Effector memory CD4-positive, alpha-beta T cell (primary cell): Measurements from ENCODE around the gene MEGF6.

Experiments
- DNase-seq, 3 donors: peaks; one replicate each; pipeline ENCODE4 v3.0.0-alpha.2; 2020
- H3K27ac ChIP-seq: 2 replicates; pipeline ENCODE4 v1.7.0; 2013; ENCODE audit warnings: mild to moderate bottlenecking, low read length, moderate library complexity; ENCODE audit not compliant: insufficient read depth, poor library complexity, severe bottlenecking
- H3K27me3 ChIP-seq: replicated peaks from 2 replicates; pipeline ENCODE4 v1.7.0; 2013; ENCODE audit warnings: mild to moderate bottlenecking, low read length; ENCODE audit not compliant: insufficient read depth, control insufficient read depth, poor library complexity, severe bottlenecking
- H3K36me3 ChIP-seq: 2 replicates; pipeline ENCODE4 v1.7.0; 2013; ENCODE audit warnings: mild to moderate bottlenecking, low read length, moderate library complexity; ENCODE audit not compliant: control insufficient read depth, insufficient read depth
- H3K4me1 ChIP-seq: 2 replicates; pipeline ENCODE4 v1.7.0; 2013; ENCODE audit warnings: low read length, mild to moderate bottlenecking; ENCODE audit not compliant: control insufficient read depth, insufficient read depth, poor library complexity, severe bottlenecking
- H3K4me3 ChIP-seq: 2 replicates; pipeline ENCODE4 v1.7.0; 2013; ENCODE audit warnings: low read length, low read depth, mild to moderate bottlenecking; ENCODE audit not compliant: insufficient read depth, poor library complexity, severe bottlenecking
- H3K9me3 ChIP-seq: 2 replicates; pipeline ENCODE4 v1.7.0; 2013; ENCODE audit warnings: mild to moderate bottlenecking, low read length, moderate library complexity; ENCODE audit not compliant: control insufficient read depth
- total RNA-seq, 3 donors: gene quantifications; one replicate each; lab custom pipeline; 2026; lab: John Stamatoyannopoulos, UW

Gene MEGF6
- total RNA-seq: 155 to 190 (median 183) reads per million in 3 donors

GRCh38 chr1:3611170-3612019, at the start of gene MEGF6:
Gene MEGF6 (minus strand): TSS chr1:3611508. CDS start chr1:3611268, 240 bp downstream.
- peak; percentile 49 to 56 (median 54) for DNase-seq

DNA sequence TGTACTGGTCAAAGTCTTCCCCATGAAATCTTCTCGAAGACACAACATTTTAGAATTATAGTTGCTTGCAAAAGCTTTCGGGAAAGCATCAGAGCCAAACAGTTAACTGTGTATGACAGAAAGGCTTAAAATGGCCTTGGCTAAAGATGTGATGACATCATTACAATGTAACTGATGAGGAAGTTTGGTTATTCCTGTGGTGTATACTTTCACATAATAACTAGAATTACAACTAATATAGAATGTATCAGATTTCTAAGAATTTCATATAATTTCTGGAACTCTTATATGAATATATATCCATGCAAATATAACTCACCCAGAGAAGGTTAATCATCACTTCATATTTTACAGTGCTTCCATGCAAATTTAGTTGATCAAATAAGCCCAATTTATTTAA, 49.4 kb upstream of the MEGF6 start:
- no peaks in the 10 kb centered on the region for H3K4me1 ChIP-seq
- H3K36me3 ChIP-seq: no peaks in the 10 kb centered on the region
- no peaks in the 10 kb centered on the region for H3K9me3 ChIP-seq
- H3K27me3 ChIP-seq: no peaks in the 10 kb centered on the region
- H3K4me3 ChIP-seq: no peak overlapping the region
- DNase-seq: no peak
- H3K27ac ChIP-seq: no peak overlapping the region

More at GRCh38 chr1:3611170-3612019, at the start of gene MEGF6:
- Histone ChIP-seq H3K4me1 (peaks cover 19% of the 10 kb centered on the region), H3K4me3 (peak within 1 kb of the TSS; percentile 42), H3K36me3 (no peaks in the 10 kb centered on the region), H3K9me3 (no peaks in the 10 kb centered on the region), H3K27ac (no peak within 1 kb of the TSS), H3K27me3 (peaks cover 9% of the 10 kb centered on the region)

DNA sequence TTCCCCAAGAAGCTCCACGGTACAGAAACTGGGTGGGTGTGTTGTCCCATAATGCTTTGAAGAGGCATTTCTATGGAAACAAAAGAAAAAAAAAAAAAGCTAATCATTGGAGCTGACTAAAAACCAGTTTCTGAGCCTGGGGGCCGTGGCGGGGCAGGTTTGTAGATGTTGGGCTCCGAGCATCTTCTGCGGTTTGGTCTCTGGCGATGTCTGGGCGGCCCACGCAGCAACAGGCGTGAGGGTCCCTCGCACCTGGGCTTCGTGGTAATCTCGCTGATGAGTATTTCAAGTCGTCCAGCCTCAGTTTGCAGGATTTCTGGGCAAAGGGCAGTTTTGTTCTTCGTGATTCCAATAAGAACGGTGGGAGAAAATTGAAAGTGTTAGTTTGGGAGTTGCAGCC, 47.8 kb upstream of the MEGF6 start:
- Histone ChIP-seq H3K27me3 (no peaks in the 10 kb centered on the region), H3K4me3 (no peak overlapping the region)
- no peak for DNase-seq

DNA sequence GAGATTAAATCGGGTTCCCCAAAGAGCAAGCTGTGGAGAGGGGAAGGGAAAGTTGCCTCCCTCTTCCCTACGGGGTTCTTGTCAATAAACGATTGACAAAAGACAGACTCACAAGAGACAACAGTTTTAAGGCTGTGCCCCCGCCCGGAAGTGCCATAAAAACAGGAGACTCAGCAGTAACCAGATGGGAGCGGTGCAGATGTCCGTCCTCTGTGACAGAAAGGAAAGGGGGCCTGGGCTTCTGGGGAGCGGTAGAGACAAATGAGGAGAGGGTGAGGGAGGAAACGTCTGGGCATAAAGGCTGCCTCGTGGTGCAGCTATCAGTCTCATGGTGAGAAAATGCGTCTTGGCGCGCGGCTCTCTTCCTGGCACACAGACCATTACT, 46.9 kb upstream of the MEGF6 start:
- Histone ChIP-seq H3K27me3 (peaks cover 9% of the 10 kb centered on the region), H3K4me1 (no peaks in the 10 kb centered on the region), H3K27ac (no peak overlapping the region), H3K36me3 (no peaks in the 10 kb centered on the region), H3K9me3 (no peaks in the 10 kb centered on the region), H3K4me3 (no peak overlapping the region)
- DNase-seq: no peak

More for the DNA sequence above, 47.8 kb upstream of the MEGF6 start:
- Histone ChIP-seq H3K36me3 (no peaks in the 10 kb centered on the region), H3K4me1 (no peaks in the 10 kb centered on the region), H3K27ac (no peak overlapping the region), H3K9me3 (no peaks in the 10 kb centered on the region)

DNA sequence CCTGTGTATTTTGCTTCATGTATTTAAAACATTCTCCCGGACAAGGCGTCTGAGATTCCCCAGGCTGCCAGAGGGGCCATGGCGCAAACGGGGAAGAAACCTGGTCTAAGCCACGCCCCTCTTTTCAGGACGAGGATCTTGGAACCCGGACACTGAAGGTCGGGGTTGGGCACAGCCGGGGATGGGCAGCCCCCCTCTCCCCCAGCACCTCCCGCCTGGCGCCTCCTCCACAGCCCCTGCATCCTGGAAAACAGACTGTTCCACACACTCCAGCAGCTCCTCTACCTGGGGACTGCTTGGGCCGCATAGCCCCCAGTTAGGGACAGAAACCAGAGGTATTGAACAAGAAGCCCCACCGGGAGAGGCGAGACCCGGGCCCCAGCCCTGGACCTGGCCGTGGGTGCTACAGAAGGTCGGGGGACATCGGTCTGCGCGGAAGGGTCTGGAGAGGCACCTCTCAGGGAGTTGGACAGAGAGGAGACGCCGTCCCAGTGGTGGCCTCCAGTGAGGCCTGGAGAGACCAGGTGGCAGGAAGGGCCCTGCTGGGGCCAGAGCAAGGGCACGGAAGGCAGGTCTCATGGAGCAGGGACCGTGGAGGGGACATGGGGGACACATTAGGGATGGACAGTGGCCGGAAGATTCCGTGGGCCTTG, 46.4 kb upstream of the MEGF6 start:
- peaks cover 14% of the 10 kb centered on the region for H3K27me3 ChIP-seq
- H3K36me3 ChIP-seq: no peaks in the 10 kb centered on the region
- H3K4me3 ChIP-seq: no peak overlapping the region
- no peak for DNase-seq
- H3K4me1 ChIP-seq: peaks cover 3% of the 10 kb centered on the region
- H3K9me3 ChIP-seq: no peaks in the 10 kb centered on the region
- no peak overlapping the region for H3K27ac ChIP-seq

- Histone ChIP-seq H3K36me3 (no peaks in the 10 kb centered on the region), H3K4me1 (peaks cover 7% of the 10 kb centered on the region), H3K27me3 (peaks cover 16% of the 10 kb centered on the region), H3K9me3 (no peaks in the 10 kb centered on the region), H3K4me3 (no peak overlapping the region), H3K27ac (no peak overlapping the region)
- no peak for DNase-seq
Measured at GRCh38 chr1:3657096-3657475, 45.8 kb upstream of the MEGF6 start.

DNA sequence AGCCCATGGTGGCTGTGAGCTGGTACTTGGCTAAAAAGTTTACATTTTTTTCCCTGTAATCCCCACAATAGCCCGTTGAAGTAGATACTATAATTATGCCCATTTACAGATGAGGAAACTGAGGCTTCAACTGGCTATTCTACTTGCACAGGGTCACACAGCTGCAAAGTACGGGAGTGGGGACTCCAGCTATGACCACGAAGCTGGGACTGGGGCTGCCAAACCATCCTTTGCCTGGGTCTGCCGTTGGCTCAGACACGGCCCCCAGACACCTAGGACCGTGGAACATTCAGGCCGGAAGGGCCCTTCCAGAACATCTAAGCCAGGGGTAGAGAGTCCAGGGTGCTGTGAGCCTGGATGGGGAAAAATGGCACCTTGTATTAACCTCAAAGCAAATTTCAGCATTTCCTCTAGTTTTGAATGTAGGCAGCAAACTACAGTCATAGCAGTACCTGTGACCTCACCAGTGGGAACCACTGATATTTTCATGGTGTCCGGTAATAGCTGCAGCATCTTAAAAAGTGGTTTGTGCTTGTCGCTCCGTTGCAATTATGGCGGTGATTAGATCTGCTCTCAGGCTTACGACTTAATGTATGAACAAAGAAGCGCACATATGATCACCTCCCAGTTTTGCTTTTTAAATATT, 45.3 kb upstream of the MEGF6 start:
- Histone ChIP-seq H3K9me3 (no peaks in the 10 kb centered on the region), H3K27ac (no peak overlapping the region), H3K27me3 (peaks cover 19% of the 10 kb centered on the region), H3K36me3 (no peaks in the 10 kb centered on the region), H3K4me3 (no peak overlapping the region), H3K4me1 (peaks cover 12% of the 10 kb centered on the region)
- no peak for DNase-seq

- no peak for DNase-seq
- H3K36me3 ChIP-seq: no peaks in the 10 kb centered on the region
- peaks cover 32% of the 10 kb centered on the region for H3K27me3 ChIP-seq
- H3K27ac ChIP-seq: no peak overlapping the region
- H3K9me3 ChIP-seq: no peaks in the 10 kb centered on the region
- H3K4me3 ChIP-seq: no peak overlapping the region
- peaks cover 24% of the 10 kb centered on the region for H3K4me1 ChIP-seq
Measured at GRCh38 chr1:3654549-3655281, 43.4 kb upstream of the MEGF6 start.

DNA sequence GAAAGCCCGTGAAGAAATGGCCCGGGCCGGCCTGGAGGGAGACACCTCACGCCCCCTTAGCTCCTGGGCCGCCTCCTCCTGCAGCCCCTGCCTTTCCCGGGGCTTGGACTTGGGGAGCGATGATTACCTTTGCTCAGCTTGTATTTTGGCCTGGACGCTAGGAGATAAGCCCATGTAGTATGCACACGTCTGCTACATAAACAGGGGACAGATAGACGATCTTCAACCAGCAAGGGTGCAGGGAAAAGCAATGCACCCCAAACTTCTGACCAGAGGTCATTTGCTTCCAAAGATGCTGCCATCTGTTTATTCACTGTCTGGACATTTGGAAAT, 41.9 kb upstream of the MEGF6 start:
- Histone ChIP-seq H3K27ac (no peak overlapping the region), H3K4me3 (no peak overlapping the region), H3K36me3 (no peaks in the 10 kb centered on the region), H3K4me1 (peaks cover 35% of the 10 kb centered on the region), H3K9me3 (no peaks in the 10 kb centered on the region), H3K27me3 (peaks cover 32% of the 10 kb centered on the region)
- DNase-seq: no peak
